Adrenal gland (tissue), 12 donors: Measurements from ENCODE around the gene PDCD1LG2. TPM values are rescaled to one million over a fixed set of nuclear protein-coding genes. Genes with fewer than 3 reads are reported as not detected.

Experiments used
- DNase-seq, 7 donors: peaks; one replicate each; pipeline ENCODE4 v3.0.0-alpha.2; 2019 to 2020
- H3K27ac ChIP-seq, 5 donors: fragments of 200-600 bp; sonication (generic) in 4 of 5; 1 replicate in 3 of 5; 2 replicates in 2 of 5; pipeline versions ENCODE4 v1.5.1 to v1.8.0; 2016 to 2020; ENCODE audit warnings: mild to moderate bottlenecking in 1 of 5
- H3K27me3 ChIP-seq: fragments of 200-600 bp; 2 replicates; pipeline ENCODE4 v1.8.0; 2021
- H3K36me3 ChIP-seq, 2 donors: fragments of 200-600 bp; replicated peaks in 1 of 2; 1 replicate in 1 of 2; 2 replicates in 1 of 2; pipeline versions ENCODE4 v1.5.1 to v1.8.0; 2018 to 2022
- H3K4me1 ChIP-seq, 2 donors: fragments of 200-600 bp; replicated peaks in 1 of 2; 1 replicate in 1 of 2; 2 replicates in 1 of 2; pipeline versions ENCODE4 v1.5.1 to v1.8.0; 2018 to 2021
- H3K4me3 ChIP-seq, 4 donors: fragments of 200-600 bp; sonication (generic) in 3 of 4; one replicate each; pipeline ENCODE4 v1.5.1; 2016 to 2018
- H3K9me3 ChIP-seq, 3 donors: fragments of 200-600 bp; sonication (generic) in 1 of 3; replicated peaks in 1 of 3; 1 replicate in 2 of 3; 2 replicates in 1 of 3; pipeline versions ENCODE4 v1.5.1 to v1.8.0; 2016 to 2021
- POLR2A ChIP-seq, 2 donors: fragments of 450-650 bp; IDR thresholded peaks; one replicate each; pipeline ENCODE4 v1.6.1; 2017; ENCODE audit warnings: antibody characterized with exemption in 2 of 2, mild to moderate bottlenecking in 2 of 2, moderate library complexity in 1 of 2
- WGBS, 4 donors: extraction: QIAGEN DNeasy Blood & Tissue Kit in 2 of 4; methylation state at CpG; one replicate each; pipeline versions ENCODE4 v1.1.5 to v1.1.7; 2013 to 2017; 5-methylcytosine and 5-hydroxymethylcytosine counted together
- intact Hi-C, 2 donors: fragments of 100-400 bp; cut with DNase I; formaldehyde crosslinking; loops; one replicate each; pipeline versions ENCODE4 v1.14.1 to v1.15.0; 2022 to 2023
- polyA plus RNA-seq, 3 donors: library from polyadenylated mRNA; stranded (reverse); fragments of 200-250 nt in 2 of 3; fragments of 350-450 nt in 1 of 3; fragmentation: Illumina TruSeq in 1 of 3; extraction: RNeasy Lipid Tissue Mini Kit (QIAGEN cat#74804) in 1 of 3; gene quantifications; one replicate each; pipeline ENCODE4 v1.2.3, GENCODE V29; 2013 to 2014
- total RNA-seq, 9 donors: library from RNA; depleted of rRNA in 4 of 9; stranded (reverse); fragments of >200 nt in 4 of 9; fragments of 120-200 nt in 1 of 9; fragmentation: NEBNext Ultra II Directional in 1 of 9; extraction: Animal tissue kit (Norgen Biotek cat#: 25700) in 1 of 9; gene quantifications; one replicate each; pipeline versions ENCODE4 v1.1.0 to v1.2.4, GENCODE V29; 2013 to 2023
- TF ChIP-seq, protein P1 (sequence below), 6 experiments: fragments of 450-650 bp in 4 of 6; fragments of 200-600 bp in 2 of 6; sonication (generic) in 1 of 6; IDR thresholded peaks; 1 replicate in 5 of 6; 2 replicates in 1 of 6; pipeline versions ENCODE4 v1.5.1 to v1.8.0; 2016 to 2021; ENCODE audit warnings: antibody characterized with exemption in 6 of 6, mild to moderate bottlenecking in 2 of 6, moderate library complexity in 1 of 6
- donor health status: healthy with polysubstance abuse.
- donor health status: Bipolar disorder and iron deficiency.
- donor health status: DM: yes; HTN: yes; CAD: no.
- donor health status: DM: no; HTN: no; CAD: no.
- donor health status: DM: no; HTN: no; CAD: no.
- donor health status: DM: yes; HTN: yes; CAD: no.

PDCD1LG2 gene
- total and polyA plus RNA-seq, 12 donors, result 0.17 to 5.5 (median 1.4) TPM

DNA sequence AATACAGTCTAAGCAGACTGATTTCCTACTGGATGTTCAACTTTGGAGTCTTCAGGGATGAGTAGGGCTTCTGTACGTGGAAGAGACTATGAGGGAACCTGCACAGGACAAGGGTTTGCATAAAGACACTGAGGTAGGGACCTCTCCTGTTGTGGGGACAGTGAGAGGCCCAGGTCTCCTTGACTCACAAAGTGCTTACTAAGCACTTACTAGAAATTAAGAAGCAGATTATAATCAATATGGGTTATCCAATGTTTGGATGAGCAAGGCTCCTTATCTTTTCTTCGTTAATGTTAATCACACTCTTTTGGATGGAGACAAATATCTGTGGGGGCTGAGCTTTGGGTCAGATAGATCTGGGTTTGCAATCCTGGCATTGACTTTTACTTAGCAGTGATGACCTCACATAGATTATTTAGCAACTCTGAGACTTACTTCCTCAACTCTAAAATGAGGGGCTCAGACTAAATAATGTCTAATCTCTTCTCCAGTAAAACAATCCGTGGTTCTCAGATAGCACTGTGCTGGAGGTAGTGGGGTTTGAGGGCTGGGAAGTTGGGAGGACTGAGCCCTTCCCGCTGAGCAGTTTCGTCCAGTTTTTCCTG lies 45.9 kb downstream of the PDCD1LG2 start:
- TF ChIP-seq, protein P1, sequence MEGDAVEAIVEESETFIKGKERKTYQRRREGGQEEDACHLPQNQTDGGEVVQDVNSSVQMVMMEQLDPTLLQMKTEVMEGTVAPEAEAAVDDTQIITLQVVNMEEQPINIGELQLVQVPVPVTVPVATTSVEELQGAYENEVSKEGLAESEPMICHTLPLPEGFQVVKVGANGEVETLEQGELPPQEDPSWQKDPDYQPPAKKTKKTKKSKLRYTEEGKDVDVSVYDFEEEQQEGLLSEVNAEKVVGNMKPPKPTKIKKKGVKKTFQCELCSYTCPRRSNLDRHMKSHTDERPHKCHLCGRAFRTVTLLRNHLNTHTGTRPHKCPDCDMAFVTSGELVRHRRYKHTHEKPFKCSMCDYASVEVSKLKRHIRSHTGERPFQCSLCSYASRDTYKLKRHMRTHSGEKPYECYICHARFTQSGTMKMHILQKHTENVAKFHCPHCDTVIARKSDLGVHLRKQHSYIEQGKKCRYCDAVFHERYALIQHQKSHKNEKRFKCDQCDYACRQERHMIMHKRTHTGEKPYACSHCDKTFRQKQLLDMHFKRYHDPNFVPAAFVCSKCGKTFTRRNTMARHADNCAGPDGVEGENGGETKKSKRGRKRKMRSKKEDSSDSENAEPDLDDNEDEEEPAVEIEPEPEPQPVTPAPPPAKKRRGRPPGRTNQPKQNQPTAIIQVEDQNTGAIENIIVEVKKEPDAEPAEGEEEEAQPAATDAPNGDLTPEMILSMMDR (IDR thresholded peaks at IDR 0.05), result no peak
- no peak for TF ChIP-seq POLR2A (IDR thresholded peaks at IDR 0.05)
- intact Hi-C loops, result no loop called here
- Histone ChIP-seq H3K9me3 (no peaks in the 10 kb centered on the region), H3K4me3 (no peak overlapping the region), H3K36me3 (no peaks in the 10 kb centered on the region), H3K4me1 (no peaks in the 10 kb centered on the region), H3K27ac (no peak overlapping the region), H3K27me3 (no peaks in the 10 kb centered on the region)
- WGBS, 4 donors, result 88 to 90% (median 89%) methylated on average over 5 of the region's 5 CpGs
- no peak for DNase-seq

DNA sequence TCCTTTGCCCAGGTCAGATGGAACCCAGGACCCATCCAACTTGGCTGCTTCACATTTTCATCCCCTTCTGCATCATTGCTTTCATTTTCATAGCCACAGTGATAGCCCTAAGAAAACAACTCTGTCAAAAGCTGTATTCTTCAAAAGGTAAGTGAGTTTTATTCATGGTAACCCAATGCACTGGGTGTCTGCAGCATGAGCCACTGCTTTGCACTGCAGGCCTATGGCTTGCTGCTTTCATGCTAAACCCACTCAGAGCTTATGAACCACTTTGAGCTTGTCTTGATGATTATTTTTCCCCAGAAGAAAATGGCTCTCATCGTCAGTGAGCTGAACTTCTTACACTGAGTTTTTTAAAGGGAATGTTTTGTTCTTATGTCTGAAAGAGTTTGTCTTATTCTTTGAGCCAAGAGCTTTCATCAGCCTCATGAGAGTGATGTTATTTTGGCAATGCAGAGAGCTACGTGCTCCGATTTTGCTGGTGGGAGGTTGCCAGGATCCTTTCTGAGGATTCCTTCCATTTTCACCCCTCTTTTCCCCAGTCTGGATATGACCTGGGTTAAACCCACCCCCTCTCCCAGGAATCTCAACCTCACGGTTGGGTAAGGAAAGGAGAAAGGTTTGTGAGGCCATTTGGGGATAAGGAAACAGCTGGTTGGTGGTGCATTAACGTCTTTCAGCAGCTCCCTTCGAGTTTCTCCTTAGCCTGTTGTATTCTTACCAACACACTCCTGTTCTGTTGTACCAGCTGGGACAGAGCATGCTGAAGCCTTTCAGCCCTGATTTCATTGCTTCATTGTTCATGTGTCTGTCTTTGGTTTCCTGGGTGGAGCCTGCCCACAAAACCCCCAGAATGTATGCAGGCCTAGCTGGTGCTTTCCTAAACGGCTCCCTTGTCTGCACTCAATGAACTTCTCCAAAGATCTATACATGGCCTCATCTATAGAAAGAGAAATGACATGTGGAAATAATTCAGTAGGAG lies 47.6 kb downstream of the PDCD1LG2 start:
- H3K4me3 ChIP-seq, result no peak overlapping the region
- no peaks in the 10 kb centered on the region for H3K27me3 ChIP-seq
- no peak for DNase-seq
- H3K4me1 ChIP-seq, result no peaks in the 10 kb centered on the region
- WGBS, 4 donors, result 44 to 52% (median 49%) methylated on average over 7 of the region's 7 CpGs
- no peaks in the 10 kb centered on the region for H3K36me3 ChIP-seq
- no peaks in the 10 kb centered on the region for H3K9me3 ChIP-seq
- intact Hi-C loops, result no loop called here
- TF ChIP-seq, protein P1 (IDR thresholded peaks at IDR 0.05), result no peak
- no peak for TF ChIP-seq POLR2A (IDR thresholded peaks at IDR 0.05)
- H3K27ac ChIP-seq, result no peak overlapping the region

DNA sequence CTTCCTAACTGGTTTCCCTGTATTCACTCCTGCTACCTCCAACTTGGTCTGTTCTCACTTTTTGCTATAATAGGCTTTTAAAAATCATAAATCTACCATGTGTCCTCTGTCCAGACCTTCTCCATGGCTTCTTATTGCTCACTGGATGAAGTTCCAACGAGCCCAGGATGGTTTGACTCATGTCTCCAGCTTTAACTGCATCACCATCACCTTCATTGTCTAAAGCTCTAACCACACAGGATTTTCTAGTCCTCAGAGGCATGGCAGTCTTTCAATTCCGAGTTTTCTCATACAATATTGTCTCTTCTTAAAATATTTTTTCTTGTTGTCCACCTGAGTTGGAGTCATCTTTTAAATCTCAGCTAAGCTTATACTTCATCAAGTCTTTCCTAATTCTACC lies 49.3 kb downstream of the PDCD1LG2 start:
- WGBS, 4 donors, result 56 to 71% (median 66%) methylated on average over 2 of the region's 2 CpGs
- Histone ChIP-seq H3K4me1 (no peaks in the 10 kb centered on the region), H3K27me3 (no peaks in the 10 kb centered on the region), H3K9me3 (no peaks in the 10 kb centered on the region), H3K36me3 (no peaks in the 10 kb centered on the region), H3K27ac (no peak overlapping the region), H3K4me3 (no peak overlapping the region)
- TF ChIP-seq, protein P1 (IDR thresholded peaks at IDR 0.05), result no peak
- no peak for DNase-seq
- intact Hi-C loops, result no loop called here

DNA sequence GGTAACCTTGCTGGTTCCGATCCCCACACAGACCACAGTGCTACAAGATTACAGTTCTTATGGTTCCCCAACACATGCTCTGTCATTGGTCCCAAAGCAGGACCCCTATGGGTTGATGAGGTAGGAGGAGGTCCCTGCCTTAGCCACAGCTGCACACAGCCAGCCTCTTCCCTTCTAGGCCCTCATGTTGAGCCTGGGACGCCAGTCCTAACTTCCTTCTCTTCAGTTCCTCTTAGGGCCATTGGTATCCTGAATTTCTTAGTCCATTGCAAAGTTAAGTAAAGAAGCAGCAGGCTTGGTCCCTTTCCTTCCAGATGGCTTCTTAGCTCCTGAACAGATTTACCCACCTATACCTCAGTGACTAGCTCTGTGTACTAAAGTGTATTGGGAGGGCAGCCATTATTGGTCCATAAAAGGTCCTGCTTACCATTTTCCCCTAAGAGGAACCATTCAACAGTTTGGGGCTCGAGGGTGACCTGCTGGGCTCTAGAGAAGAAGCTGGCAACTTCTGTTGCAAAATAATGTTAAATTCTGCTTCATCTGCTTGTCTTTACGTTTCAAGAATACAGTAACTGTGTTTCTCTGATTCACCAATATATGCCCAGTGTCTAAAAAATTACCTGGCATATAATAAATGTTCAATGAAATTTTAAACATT lies 50.2 kb downstream of the PDCD1LG2 start:
- H3K27ac ChIP-seq, result no peak overlapping the region
- intact Hi-C loops, result no loop called here
- H3K4me3 ChIP-seq, result no peak overlapping the region
- DNase-seq, result no peak
- H3K36me3 ChIP-seq, result no peaks in the 10 kb centered on the region
- 71 to 78% (median 72%) methylated on average over 4 of the region's 4 CpGs for WGBS, 4 donors
- TF ChIP-seq POLR2A (IDR thresholded peaks at IDR 0.05), result no peak
- TF ChIP-seq, protein P1 (IDR thresholded peaks at IDR 0.05), result no peak
- H3K4me1 ChIP-seq, result no peaks in the 10 kb centered on the region
- no peaks in the 10 kb centered on the region for H3K9me3 ChIP-seq
- no peaks in the 10 kb centered on the region for H3K27me3 ChIP-seq
